ENCODE results near the gene MYO5B. TPM values are rescaled to one million over a fixed set of nuclear protein-coding genes. Genes with fewer than 3 reads are reported as not detected.

MYO5B gene
- polyA plus RNA-seq, 1 donor (not counting 4 experiments of a cell fraction or from before 2014, with no cell fraction given): 6.8 TPM

GRCh38 chr18:49846718-49847470, 348.1 kb downstream of the MYO5B start:
- no peaks in the 10 kb centered on the region for H4K20me1 ChIP-seq (ENCODE audit: control insufficient read depth, extremely low read depth, insufficient read depth, low read length)
- H3K9me3 ChIP-seq (ENCODE audit: control insufficient read depth, low read depth, low read length): no peaks in the 10 kb centered on the region
- no peaks in the 10 kb centered on the region for H3K36me3 ChIP-seq (ENCODE audit: control insufficient read depth in 2 of 2, extremely low read depth in 1 of 2, insufficient read depth in 2 of 2, low read length in 2 of 2)
- H2AFZ ChIP-seq (ENCODE audit: control insufficient read depth, low read length): no peak overlapping the region
- no peak for FAIRE-seq
- no peak overlapping the region for H3K4me3 ChIP-seq (ENCODE audit: control insufficient read depth in 2 of 3, extremely low read depth in 1 of 3, insufficient read depth in 2 of 3, low read depth in 1 of 3, low read length in 3 of 3)
- DNase-seq (ENCODE audit: low read depth, low spot score): no peak
- no peaks in the 10 kb centered on the region for H3K27me3 ChIP-seq (ENCODE audit: control insufficient read depth, extremely low read depth, insufficient read depth, low read length)
- dilution Hi-C loops (cut with MboI; ENCODE audit: extremely low pct_ligation_motif_present, low sequenced_read_pairs): no loop called here
- no peak overlapping the region for H3K4me2 ChIP-seq (ENCODE audit: control insufficient read depth, extremely low read depth, insufficient read depth, low read depth, low read length)
- TF ChIP-seq, protein P1, sequence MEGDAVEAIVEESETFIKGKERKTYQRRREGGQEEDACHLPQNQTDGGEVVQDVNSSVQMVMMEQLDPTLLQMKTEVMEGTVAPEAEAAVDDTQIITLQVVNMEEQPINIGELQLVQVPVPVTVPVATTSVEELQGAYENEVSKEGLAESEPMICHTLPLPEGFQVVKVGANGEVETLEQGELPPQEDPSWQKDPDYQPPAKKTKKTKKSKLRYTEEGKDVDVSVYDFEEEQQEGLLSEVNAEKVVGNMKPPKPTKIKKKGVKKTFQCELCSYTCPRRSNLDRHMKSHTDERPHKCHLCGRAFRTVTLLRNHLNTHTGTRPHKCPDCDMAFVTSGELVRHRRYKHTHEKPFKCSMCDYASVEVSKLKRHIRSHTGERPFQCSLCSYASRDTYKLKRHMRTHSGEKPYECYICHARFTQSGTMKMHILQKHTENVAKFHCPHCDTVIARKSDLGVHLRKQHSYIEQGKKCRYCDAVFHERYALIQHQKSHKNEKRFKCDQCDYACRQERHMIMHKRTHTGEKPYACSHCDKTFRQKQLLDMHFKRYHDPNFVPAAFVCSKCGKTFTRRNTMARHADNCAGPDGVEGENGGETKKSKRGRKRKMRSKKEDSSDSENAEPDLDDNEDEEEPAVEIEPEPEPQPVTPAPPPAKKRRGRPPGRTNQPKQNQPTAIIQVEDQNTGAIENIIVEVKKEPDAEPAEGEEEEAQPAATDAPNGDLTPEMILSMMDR (optimal IDR thresholded peaks at IDR 0.05 in 1 of 3, IDR thresholded peaks at IDR 0.05 in 1 of 3, conservative IDR thresholded peaks at IDR 0.05 in 1 of 3; ENCODE audit: extremely low read depth in 1 of 3, insufficient read depth in 2 of 3, low read length in 3 of 3): no peak
- no peak for TF ChIP-seq EZH2 (IDR thresholded peaks at IDR 0.05; ENCODE audit: low read length)
- H3K9ac ChIP-seq (ENCODE audit: control insufficient read depth, extremely low read depth, insufficient read depth, low read length): no peak overlapping the region
- no peaks in the 10 kb centered on the region for H3K9me1 ChIP-seq (ENCODE audit: control insufficient read depth, extremely low read depth, insufficient read depth, low read length)
- H3K27ac ChIP-seq (ENCODE audit: control insufficient read depth, insufficient read depth, low read length): no peak overlapping the region
- peaks cover 22% of the 10 kb centered on the region for H3K4me1 ChIP-seq (ENCODE audit: control insufficient read depth, extremely low read depth, insufficient read depth, low read length)
- H3K79me2 ChIP-seq (ENCODE audit: control insufficient read depth, insufficient read depth, low read length): no peaks in the 10 kb centered on the region

DNA sequence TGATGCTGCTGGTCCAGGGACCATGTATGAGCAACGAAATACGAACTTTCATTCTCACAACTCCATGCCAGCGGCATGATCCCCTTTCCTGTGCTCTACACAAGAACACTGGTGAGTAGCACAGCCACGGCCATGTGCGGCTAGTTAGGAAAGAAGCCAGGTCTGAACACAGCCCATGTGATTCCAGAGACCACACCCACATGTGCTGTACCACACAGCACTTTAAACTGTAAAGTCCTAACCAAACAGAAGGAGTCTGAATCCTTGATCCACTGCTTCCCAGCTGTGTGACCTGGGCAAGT, 348.6 kb downstream of the MYO5B start:
- no peak overlapping the region for H3K4me2 ChIP-seq (ENCODE audit: control insufficient read depth, extremely low read depth, insufficient read depth, low read depth, low read length)
- FAIRE-seq (peak; percentile 17), DNase-seq (ENCODE audit: low read depth, low spot score) (no peak)
- H3K4me3 ChIP-seq (ENCODE audit: control insufficient read depth in 2 of 3, extremely low read depth in 1 of 3, insufficient read depth in 2 of 3, low read depth in 1 of 3, low read length in 3 of 3): no peak overlapping the region
- peaks cover 22% of the 10 kb centered on the region for H3K4me1 ChIP-seq (ENCODE audit: control insufficient read depth, extremely low read depth, insufficient read depth, low read length)
- dilution Hi-C loops (cut with MboI; ENCODE audit: extremely low pct_ligation_motif_present, low sequenced_read_pairs): no loop called here
- no peaks in the 10 kb centered on the region for H3K79me2 ChIP-seq (ENCODE audit: control insufficient read depth, insufficient read depth, low read length)
- H3K9me3 ChIP-seq (ENCODE audit: control insufficient read depth, low read depth, low read length): no peaks in the 10 kb centered on the region
- no peak for TF ChIP-seq EZH2 (IDR thresholded peaks at IDR 0.05; ENCODE audit: low read length)
- TF ChIP-seq, protein P1 (optimal IDR thresholded peaks at IDR 0.05 in 1 of 3, IDR thresholded peaks at IDR 0.05 in 1 of 3, conservative IDR thresholded peaks at IDR 0.05 in 1 of 3; ENCODE audit: extremely low read depth in 1 of 3, insufficient read depth in 2 of 3, low read length in 3 of 3): no peak
- H3K9me1 ChIP-seq (ENCODE audit: control insufficient read depth, extremely low read depth, insufficient read depth, low read length): no peaks in the 10 kb centered on the region
- peaks cover 0 to 3% of the 10 kb centered on the region in 2 experiments for H3K36me3 ChIP-seq (ENCODE audit: control insufficient read depth in 2 of 2, extremely low read depth in 1 of 2, insufficient read depth in 2 of 2, low read length in 2 of 2)
- no peak overlapping the region for H3K9ac ChIP-seq (ENCODE audit: control insufficient read depth, extremely low read depth, insufficient read depth, low read length)
- H4K20me1 ChIP-seq (ENCODE audit: control insufficient read depth, extremely low read depth, insufficient read depth, low read length): no peaks in the 10 kb centered on the region
- no peaks in the 10 kb centered on the region for H3K27me3 ChIP-seq (ENCODE audit: control insufficient read depth, extremely low read depth, insufficient read depth, low read length)
- H2AFZ ChIP-seq (ENCODE audit: control insufficient read depth, low read length): no peak overlapping the region
- no peak overlapping the region for H3K27ac ChIP-seq (ENCODE audit: control insufficient read depth, insufficient read depth, low read length)

All from keratinocyte (primary cell).